ENCODE data around the gene CPSF3. TPM values are rescaled to one million over a fixed set of nuclear protein-coding genes. Genes with fewer than 3 reads are reported as not detected.

The CPSF3 gene
- total and polyA plus RNA-seq, 2 of the 4 experiments (the other 2 are of a cell fraction): 29.2 to 64.5 TPM

GRCh38 chr2:9492927-9493326 lies 69.5 kb downstream of the CPSF3 start:
- dilution Hi-C loops (cut with HindIII; ENCODE audit: low sequenced_read_pairs, unreplicated experiment): no loop called here
- no peak for TF ChIP-seq MAZ (IDR thresholded peaks at IDR 0.05; ENCODE audit: borderline replicate concordance, low read depth, low read length)
- no peak for TF ChIP-seq POLR2A (IDR thresholded peaks at IDR 0.05; ENCODE audit: low read depth, low read length)
- no peak for TF ChIP-seq CHD1 (IDR thresholded peaks at IDR 0.05; ENCODE audit: low read depth, low read length)
- no peak for TF ChIP-seq CEBPB (IDR thresholded peaks at IDR 0.05; ENCODE audit: low read depth, low read length)
- no peak for TF ChIP-seq SMC3 (IDR thresholded peaks at IDR 0.05; ENCODE audit: low read depth, low read length)
- no peak for TF ChIP-seq ELK1 (IDR thresholded peaks at IDR 0.05; ENCODE audit: borderline replicate concordance, low read depth, low read length)

More at GRCh38 chr2:9492927-9493326, 69.5 kb downstream of the CPSF3 start:
- Histone ChIP-seq H3K4me2 (ENCODE audit: low read depth, low read length) (no peak overlapping the region), H4K5ac (ENCODE audit: low read depth, low read length) (no peak overlapping the region), H3K9ac (ENCODE audit: low read depth, low read length) (no peak overlapping the region), H3K56ac (ENCODE audit: extremely low read depth, insufficient read depth, low read length) (no peak overlapping the region), H4K91ac (ENCODE audit: insufficient read depth, low read depth, low read length) (no peak overlapping the region), H3K27me3 (ENCODE audit: control insufficient read depth, insufficient read depth, low read length) (no peaks in the 10 kb centered on the region), H4K20me1 (ENCODE audit: insufficient read depth, low read length) (no peaks in the 10 kb centered on the region), H2BK20ac (ENCODE audit: low read depth, low read length) (no peak overlapping the region), H3K14ac (replicated peaks; ENCODE audit: low read depth, low read length) (no peak overlapping the region), H3K9me1 (ENCODE audit: insufficient read depth, low read length) (peaks cover 6% of the 10 kb centered on the region), H3K9me3 (ENCODE audit: control insufficient read depth, insufficient read depth, low read length) (no peaks in the 10 kb centered on the region), H2BK120ac (ENCODE audit: low read depth, low read length) (no peak overlapping the region), H2AK9ac (replicated peaks; ENCODE audit: low read depth, low read length, poor library complexity) (no peak overlapping the region), H3K4ac (ENCODE audit: low read depth, low read length) (no peak overlapping the region), H4K8ac (ENCODE audit: low read depth in 2 of 2, low read length in 2 of 2) (no peak overlapping the region), H3K4me1 (ENCODE audit: control insufficient read depth, insufficient read depth, low read length) (peaks cover 2% of the 10 kb centered on the region; the same call in 1 of the 2 replicates), H3K23ac (ENCODE audit: low read depth, low read length) (no peak overlapping the region), H3K79me1 (ENCODE audit: low read depth in 1 of 2, low read length in 2 of 2) (peaks cover 10 to 29% of the 10 kb centered on the region in 2 experiments), H3K36me3 (ENCODE audit: control insufficient read depth, insufficient read depth, low read length) (peaks cover 52% of the 10 kb centered on the region), H2AFZ (replicated peaks; ENCODE audit: low read length, poor library complexity) (no peak overlapping the region), H2AK5ac (ENCODE audit: low read depth, low read length) (no peak overlapping the region), H3K18ac (ENCODE audit: low read depth, low read length) (no peak overlapping the region), H2BK5ac (ENCODE audit: low read depth, low read length, poor library complexity, severe bottlenecking) (no peak overlapping the region), H2BK15ac (ENCODE audit: low read depth, low read length) (no peak overlapping the region), H3K27ac (ENCODE audit: insufficient read depth, low read length) (no peak overlapping the region), H3K4me3 (ENCODE audit: insufficient read depth, low read depth, low read length) (no peak overlapping the region)
- in situ Hi-C loops (cut with MboI; ENCODE audit: low sequenced_read_pairs): no loop called here
- ChIA-PET POLR2A (ENCODE audit: unreplicated experiment) (no interaction called here), CTCF (no interaction called here)
- no peak for DNase-seq
- no peak for ATAC-seq (ENCODE audit: low read depth)
- no TSS peak for BruUV-seq (replicated peaks)
- intact Hi-C loops (cut with micrococcal nuclease): no loop called here
- 83% methylated on average over 1 of the region's 2 CpGs; no CpG with 5 or more reads in 1 of the 2 experiments for WGBS, 2 experiments (ENCODE audit: extremely low coverage in 2 of 2, insufficient read length in 1 of 2)

Measured in IMR-90 (cell line).